HEK293 (cell line): ENCODE results near the gene GC.

ENCODE experiments used
- CTCF ChIA-PET: fragments of 350-600 bp; formaldehyde crosslinking; extraction: SDS; loops from one replicate; lab custom pipeline; 2021; ENCODE audit warnings: antibody characterized with exemption; lab: Yijun Ruan, JAX
- POLR2A ChIA-PET: fragments of 300-600 bp; formaldehyde crosslinking; extraction: SDS; loops from one replicate; lab custom pipeline; 2020; ENCODE audit warnings: antibody characterized with exemption, inconsistent platforms; lab: Yijun Ruan, JAX
- H3K27ac ChIP-seq: fragments of 200-500 bp; sonication (Bioruptor generic); 2 replicates; pipeline ENCODE4 v1.5.1; 2014; ENCODE audit warnings: low read depth, low read length, control low read depth, inconsistent platforms; ENCODE audit errors: extremely low read depth
- H3K36me3 ChIP-seq, 2 experiments: fragments of 200-500 bp in 1 of 2; sonication (Bioruptor generic) in 1 of 2; 1 replicate in 1 of 2; 2 replicates in 1 of 2; pipeline ENCODE4 v1.5.1; 2014 to 2017; ENCODE audit warnings: inconsistent platforms in 2 of 2, low read length in 2 of 2; ENCODE audit not compliant: control insufficient read depth in 2 of 2, insufficient read depth in 1 of 2
- H3K4me1 ChIP-seq: fragments of 200-500 bp; sonication (Bioruptor generic); 2 replicates; pipeline ENCODE4 v1.5.1; 2014; ENCODE audit warnings: mild to moderate bottlenecking, low read length, inconsistent platforms; ENCODE audit not compliant: control insufficient read depth, insufficient read depth
- H3K4me3 ChIP-seq: 2 replicates; pipeline ENCODE4 v1.5.1; 2011; ENCODE audit warnings: low read depth, mild to moderate bottlenecking, control low read depth, low read length, moderate library complexity
- H3K9me3 ChIP-seq: fragments of 200-500 bp; sonication (Bioruptor generic); 2 replicates; pipeline ENCODE4 v1.5.1; 2014; ENCODE audit warnings: low read depth, low read length, inconsistent platforms; ENCODE audit not compliant: control insufficient read depth, insufficient read depth
- ATF2 ChIP-seq: fragments of 450-650 bp; formaldehyde crosslinking; IDR thresholded peaks from 2 replicates; pipeline ENCODE4 v1.5.1; 2016; ENCODE audit warnings: missing biosample characterization, missing genetic modification characterization, low read depth
- BCL11A ChIP-seq: fragments of 450-650 bp; formaldehyde crosslinking; IDR thresholded peaks from 2 replicates; pipeline ENCODE4 v1.5.1; 2016; ENCODE audit warnings: low read depth, missing biosample characterization, missing genetic modification characterization
- CTCF ChIP-seq: fragments of 450-650 bp; formaldehyde crosslinking; IDR thresholded peaks from 2 replicates; pipeline ENCODE4 v1.5.1; 2016; ENCODE audit warnings: missing biosample characterization, missing genetic modification characterization
- PRDM2 ChIP-seq: fragments of 450-650 bp; formaldehyde crosslinking; IDR thresholded peaks from 2 replicates; pipeline ENCODE4 v1.5.1; 2016; ENCODE audit warnings: missing biosample characterization, missing genetic modification characterization, borderline replicate concordance
- YY2 ChIP-seq: fragments of 450-650 bp; formaldehyde crosslinking; IDR thresholded peaks from 2 replicates; pipeline ENCODE4 v1.5.1; 2016; ENCODE audit warnings: missing biosample characterization, missing genetic modification characterization
- ZBTB8A ChIP-seq: fragments of 450-650 bp; formaldehyde crosslinking; IDR thresholded peaks from 2 replicates; pipeline ENCODE4 v1.5.1; 2016; ENCODE audit warnings: missing biosample characterization, missing genetic modification characterization
- ZNF114 ChIP-seq: fragments of 450-650 bp; formaldehyde crosslinking; IDR thresholded peaks from 2 replicates; pipeline ENCODE4 v1.5.0; 2017; ENCODE audit warnings: missing biosample characterization, missing genetic modification characterization
- ZNF169 ChIP-seq: fragments of 450-650 bp; formaldehyde crosslinking; IDR thresholded peaks from 2 replicates; pipeline ENCODE4 v1.5.1; 2016; ENCODE audit warnings: missing biosample characterization, missing genetic modification characterization
- ZNF202 ChIP-seq: fragments of 450-650 bp; formaldehyde crosslinking; IDR thresholded peaks from 2 replicates; pipeline ENCODE4 v1.5.1; 2016; ENCODE audit warnings: missing biosample characterization, missing genetic modification characterization, borderline replicate concordance
- ZNF23 ChIP-seq: fragments of 450-650 bp; formaldehyde crosslinking; IDR thresholded peaks from 2 replicates; pipeline ENCODE4 v1.5.1; 2016; ENCODE audit warnings: missing biosample characterization, missing genetic modification characterization, borderline replicate concordance
- ZNF529 ChIP-seq: fragments of 450-650 bp; formaldehyde crosslinking; IDR thresholded peaks from 2 replicates; pipeline ENCODE4 v1.5.1; 2017; ENCODE audit warnings: missing genetic modification characterization, missing biosample characterization; ENCODE audit not compliant: insufficient replicate concordance
- ZNF555 ChIP-seq: fragments of 450-650 bp; formaldehyde crosslinking; conservative IDR thresholded peaks from 2 replicates; pipeline ENCODE4 v1.5.1; 2017; ENCODE audit warnings: missing biosample characterization, mild to moderate bottlenecking, missing genetic modification characterization, inconsistent platforms
- ZNF580 ChIP-seq: fragments of 450-650 bp; formaldehyde crosslinking; IDR thresholded peaks from 2 replicates; pipeline ENCODE4 v1.5.1; 2016; ENCODE audit warnings: missing biosample characterization, missing genetic modification characterization
- ZNF610 ChIP-seq: fragments of 450-650 bp; formaldehyde crosslinking; IDR thresholded peaks from 2 replicates; pipeline ENCODE4 v1.5.1; 2016; ENCODE audit warnings: missing biosample characterization, missing genetic modification characterization, borderline replicate concordance
- ZNF670 ChIP-seq: fragments of 450-650 bp; formaldehyde crosslinking; IDR thresholded peaks from 2 replicates; pipeline ENCODE4 v1.5.1; 2016; ENCODE audit warnings: missing biosample characterization, missing genetic modification characterization, low read depth
- ZNF707 ChIP-seq: fragments of 450-650 bp; formaldehyde crosslinking; IDR thresholded peaks from 2 replicates; pipeline ENCODE4 v1.5.1; 2016; ENCODE audit warnings: missing biosample characterization, missing genetic modification characterization
- ZXDB ChIP-seq: fragments of 450-650 bp; formaldehyde crosslinking; IDR thresholded peaks from 2 replicates; pipeline ENCODE4 v1.5.1; 2016; ENCODE audit warnings: missing biosample characterization, missing genetic modification characterization

Gene GC

GRCh38 chr4:71832049-71832448, 48.2 kb upstream of the GC start:
- Histone ChIP-seq H3K9me3 (no peaks in the 10 kb centered on the region), H3K27ac (no peak overlapping the region), H3K4me1 (no peaks in the 10 kb centered on the region), H3K36me3 (no peaks in the 10 kb centered on the region), H3K4me3 (no peak overlapping the region)
- no peak for TF ChIP-seq ZNF707
- no peak for TF ChIP-seq ZNF610 (tag by site-specific recombination)
- no peak for TF ChIP-seq BCL11A (tag by site-specific recombination)
- TF ChIP-seq ZNF169 (tag by site-specific recombination), result no peak
- no peak for TF ChIP-seq ZNF580
- TF ChIP-seq ZBTB8A (tag by site-specific recombination), result no peak
- no peak for TF ChIP-seq ATF2 (tag by site-specific recombination)
- no peak for TF ChIP-seq ZNF114
- no peak for TF ChIP-seq PRDM2 (tag by site-specific recombination)
- no peak for TF ChIP-seq ZNF555 (tag by site-specific recombination)
- no peak for TF ChIP-seq ZNF202 (tag by site-specific recombination)
- no peak for TF ChIP-seq ZNF670 (tag by site-specific recombination)
- TF ChIP-seq ZXDB (tag by site-specific recombination), result no peak
- no peak for TF ChIP-seq YY2 (tag by site-specific recombination)
- no peak for TF ChIP-seq ZNF529
- TF ChIP-seq ZNF23 (tag by site-specific recombination), result no peak
- no peak for TF ChIP-seq CTCF (tag by site-specific recombination)
- ChIA-PET CTCF (no interaction called here), POLR2A (no interaction called here)
